Measurements from ENCODE around the gene NIPAL4. TPM values are rescaled to one million over a fixed set of nuclear protein-coding genes. Genes with fewer than 3 reads are reported as not detected.

The NIPAL4 gene
- total RNA-seq, 4 donors from 2014 or later = 1.5 TPM; not detected in 3

GRCh38 chr5:157434096-157434495, 25.9 kb upstream of the NIPAL4 start:
- DNase-seq (peak in 1 of 2 donors; percentile 21), ATAC-seq (peak in 1 of 2 donors; percentile 42)
- Histone ChIP-seq H3K4me3 (no peak overlapping the region), H3K27ac (no peak overlapping the region), H3K9me3 (no peaks in the 10 kb centered on the region), H3K36me3 (no peaks in the 10 kb centered on the region), H3K4me1 (no peaks in the 10 kb centered on the region), H3K27me3 (no peaks in the 10 kb centered on the region)
- TF ChIP-seq POLR2A (IDR thresholded peaks at IDR 0.05) = no peak
- TF ChIP-seq CTCF (IDR thresholded peaks at IDR 0.05 in 4 of 5, conservative IDR thresholded peaks at IDR 0.05 in 1 of 5) = no peak
- in situ Hi-C loops (cut with MboI; ENCODE audit: low sequenced_read_pairs in 4 of 4) (loop anchor here in 3 of 4 donors (5.0 to 25.0 kb wide), 3 partner anchors 43 to 283 kb away; no protein-coding TSS in a partner anchor), intact Hi-C loops (cut with DNase I; ENCODE audit: low total_unique reads) (loop anchor here (10.0 kb wide), 1 partner anchor 311 kb away; the partner anchor contains the start of gene LSM11)

GRCh38 chr5:157443041-157443549, 16.9 kb upstream of the NIPAL4 start:
- Histone ChIP-seq H3K4me1 (no peaks in the 10 kb centered on the region), H3K9me3 (no peaks in the 10 kb centered on the region), H3K36me3 (no peaks in the 10 kb centered on the region), H3K4me3 (no peak overlapping the region), H3K27me3 (no peaks in the 10 kb centered on the region), H3K27ac (no peak overlapping the region)
- intact Hi-C loops (cut with DNase I; ENCODE audit: low total_unique reads) (no loop called here), in situ Hi-C loops (cut with MboI; ENCODE audit: low sequenced_read_pairs in 4 of 4) (loop anchor here in 1 of 4 donors (25.0 kb wide), 1 partner anchor 269 kb away; no protein-coding TSS in a partner anchor)
- ATAC-seq = no peak
- TF ChIP-seq CTCF (IDR thresholded peaks at IDR 0.05 in 4 of 5, conservative IDR thresholded peaks at IDR 0.05 in 1 of 5) (no peak), POLR2A (IDR thresholded peaks at IDR 0.05) (no peak)
- no peak for DNase-seq

GRCh38 chr5:157444224-157444623, 15.8 kb upstream of the NIPAL4 start:
- TF ChIP-seq POLR2A (IDR thresholded peaks at IDR 0.05) (no peak), CTCF (IDR thresholded peaks at IDR 0.05 in 4 of 5, conservative IDR thresholded peaks at IDR 0.05 in 1 of 5) (no peak)
- in situ Hi-C loops (cut with MboI; ENCODE audit: low sequenced_read_pairs in 4 of 4) = loop anchor here in 1 of 4 donors (25.0 kb wide), 1 partner anchor 268 kb away; no protein-coding TSS in a partner anchor

GRCh38 chr5:157445745-157446411, 14.1 kb upstream of the NIPAL4 start:
- Histone ChIP-seq H3K27me3 (no peaks in the 10 kb centered on the region), H3K4me1 (peaks cover 10 to 12% of the 10 kb centered on the region in 2 donors), H3K9me3 (no peaks in the 10 kb centered on the region), H3K4me3 (no peak overlapping the region), H3K27ac (no peak overlapping the region), H3K36me3 (no peaks in the 10 kb centered on the region)
- ATAC-seq (no peak), DNase-seq (no peak)
- in situ Hi-C loops (cut with MboI; ENCODE audit: low sequenced_read_pairs in 4 of 4) (loop anchor here in 1 of 4 donors (25.0 kb wide), 1 partner anchor 266 kb away; no protein-coding TSS in a partner anchor), intact Hi-C loops (cut with DNase I; ENCODE audit: low total_unique reads) (no loop called here)
- TF ChIP-seq POLR2A (IDR thresholded peaks at IDR 0.05) (no peak), CTCF (IDR thresholded peaks at IDR 0.05 in 4 of 5, conservative IDR thresholded peaks at IDR 0.05 in 1 of 5) (no peak)

More at GRCh38 chr5:157444224-157444623, 15.8 kb upstream of the NIPAL4 start:
- H3K4me3 ChIP-seq = no peak overlapping the region
- no peak for DNase-seq
- H3K36me3 ChIP-seq = no peaks in the 10 kb centered on the region
- H3K9me3 ChIP-seq = no peaks in the 10 kb centered on the region
- no peak for ATAC-seq
- H3K27me3 ChIP-seq = no peaks in the 10 kb centered on the region
- peaks cover 5 to 7% of the 10 kb centered on the region in 2 donors for H3K4me1 ChIP-seq
- intact Hi-C loops (cut with DNase I; ENCODE audit: low total_unique reads) = no loop called here
- H3K27ac ChIP-seq = no peak overlapping the region
